Stomach (tissue), 9 donors: ENCODE results near the gene NIN. TPM values are rescaled to one million over a fixed set of nuclear protein-coding genes. Genes with fewer than 3 reads are reported as not detected.

Experiments used
- DNase-seq, 2 donors: peaks; one replicate each; pipeline versions ENCODE4 v3.0.0 to v3.0.0-alpha.2; 2013 to 2019
- H3K27ac ChIP-seq, 5 donors: fragments of 200-600 bp in 4 of 5; sonication (generic) in 4 of 5; one replicate each; pipeline ENCODE4 v1.5.1; 2013 to 2019; ENCODE audit warnings: mild to moderate bottlenecking in 1 of 5, moderate library complexity in 1 of 5
- H3K27me3 ChIP-seq, 3 donors: fragments of 200-600 bp; sonication (generic); one replicate each; pipeline ENCODE4 v1.5.1; 2017 to 2019; ENCODE audit warnings: mixed run types in 1 of 3
- H3K36me3 ChIP-seq, 4 donors: fragments of 200-600 bp; sonication (generic); 1 replicate in 3 of 4; 2 replicates in 1 of 4; pipeline ENCODE4 v1.5.1; 2016 to 2019
- H3K4me1 ChIP-seq, 4 donors: fragments of 200-600 bp; sonication (generic); one replicate each; pipeline ENCODE4 v1.5.1; 2016 to 2019
- H3K4me3 ChIP-seq, 4 donors: fragments of 200-600 bp; sonication (generic) in 3 of 4; one replicate each; pipeline ENCODE4 v1.5.1; 2016 to 2019; ENCODE audit warnings: mild to moderate bottlenecking in 1 of 4
- H3K9me3 ChIP-seq, 4 donors: fragments of 200-600 bp; sonication (generic); one replicate each; pipeline ENCODE4 v1.5.1; 2016 to 2019
- CTCF ChIP-seq, 7 experiments: fragments of 450-650 bp in 4 of 7; fragments of 200-600 bp in 3 of 7; sonication (generic) in 3 of 7; IDR thresholded peaks; one replicate each; pipeline ENCODE4 v1.5.1; 2016 to 2019; ENCODE audit warnings: antibody characterized with exemption in 7 of 7, control low read depth in 2 of 7, mild to moderate bottlenecking in 1 of 7
- EP300 ChIP-seq: sonication (generic); formaldehyde crosslinking; IDR thresholded peaks from one replicate; pipeline ENCODE4 v1.6.1; 2017; ENCODE audit warnings: antibody characterized with exemption
- POLR2A ChIP-seq, 4 donors: fragments of 450-650 bp; IDR thresholded peaks; one replicate each; pipeline ENCODE4 v1.6.1; 2016; ENCODE audit warnings: antibody characterized with exemption in 4 of 4, control low read depth in 2 of 4, mild to moderate bottlenecking in 1 of 4, moderate library complexity in 1 of 4
- POLR2AphosphoS5 ChIP-seq, 3 donors: sonication (generic); formaldehyde crosslinking; IDR thresholded peaks; one replicate each; pipeline ENCODE4 v1.6.1; 2016; ENCODE audit warnings: antibody characterized with exemption in 3 of 3
- WGBS, 5 donors: extraction: QIAGEN DNeasy Blood & Tissue Kit in 3 of 5; methylation state at CpG; one replicate each; pipeline versions ENCODE4 v1.1.5 to v1.1.7; 2013 to 2018; 5-methylcytosine and 5-hydroxymethylcytosine counted together
- intact Hi-C: fragments of 100-400 bp; cut with DNase I; formaldehyde crosslinking; loops from one replicate; pipeline ENCODE4 v1.15.1; 2023; ENCODE audit warnings: low total_unique reads
- polyA plus RNA-seq, 3 donors: library from polyadenylated mRNA; stranded (reverse); fragments of 200-250 nt; gene quantifications; one replicate each; pipeline ENCODE4 v1.2.3, GENCODE V29; 2013
- total RNA-seq, 5 donors: library from RNA; depleted of rRNA; stranded (reverse); fragments of >200 nt; gene quantifications; one replicate each; pipeline versions ENCODE4 v1.1.0 to v1.2.3, GENCODE V29; 2014 to 2016
- donor health status: healthy with polysubstance abuse.
- donor health status: Bipolar disorder and iron deficiency.
- donor health status: healthy.

The NIN gene
- total and polyA plus RNA-seq, 8 donors, result 5.3 to 70.5 (median 20.5) TPM

GRCh38 chr14:50814161-50814560 is 16.8 kb downstream of the NIN start:
- Histone ChIP-seq H3K9me3 (no peaks in the 10 kb centered on the region), H3K36me3 (no peaks in the 10 kb centered on the region), H3K4me3 (no peak overlapping the region), H3K4me1 (peaks cover 0 to 38% (median 18%) of the 10 kb centered on the region in 4 donors), H3K27me3 (no peaks in the 10 kb centered on the region), H3K27ac (no peak overlapping the region)
- WGBS, 5 donors, result 65 to 87% (median 71%) methylated on average over 3 of the region's 3 CpGs
- intact Hi-C loops, result no loop called here
- TF ChIP-seq EP300 (no peak), POLR2AphosphoS5 (IDR thresholded peaks at IDR 0.05) (no peak), CTCF (IDR thresholded peaks at IDR 0.05) (no peak), POLR2A (IDR thresholded peaks at IDR 0.05) (no peak)
- no peak for DNase-seq

GRCh38 chr14:50813544-50813863 is 17.5 kb downstream of the NIN start:
- Histone ChIP-seq H3K36me3 (peaks cover 0 to 2% (median 0%) of the 10 kb centered on the region in 4 donors), H3K9me3 (no peaks in the 10 kb centered on the region), H3K27me3 (no peaks in the 10 kb centered on the region), H3K4me3 (no peak overlapping the region), H3K4me1 (peaks cover 0 to 38% (median 18%) of the 10 kb centered on the region in 4 donors), H3K27ac (peak overlapping the region in 1 of 5 donors; percentile 38)
- WGBS, 5 donors, result 55 to 70% (median 64%) methylated on average over 2 of the region's 2 CpGs
- no peak for TF ChIP-seq POLR2A (IDR thresholded peaks at IDR 0.05)
- TF ChIP-seq POLR2AphosphoS5 (IDR thresholded peaks at IDR 0.05), result no peak
- no peak for TF ChIP-seq EP300
- no peak for TF ChIP-seq CTCF (IDR thresholded peaks at IDR 0.05)
- intact Hi-C loops, result no loop called here
- DNase-seq, result peak in 1 of 2 donors; percentile 32

- no peak for TF ChIP-seq POLR2A (IDR thresholded peaks at IDR 0.05)
- no peak for TF ChIP-seq CTCF (IDR thresholded peaks at IDR 0.05)
- no peak for TF ChIP-seq EP300
- TF ChIP-seq POLR2AphosphoS5 (IDR thresholded peaks at IDR 0.05), result no peak
- DNase-seq, result no peak
These were observed 18.0 kb downstream of the NIN start for GRCh38 chr14:50812856-50813543.

GRCh38 chr14:50812180-50812579 is 18.8 kb downstream of the NIN start:
- Histone ChIP-seq H3K9me3 (no peaks in the 10 kb centered on the region), H3K4me3 (no peak overlapping the region), H3K27me3 (no peaks in the 10 kb centered on the region), H3K36me3 (peaks cover 0 to 8% (median 0%) of the 10 kb centered on the region in 4 donors), H3K4me1 (peaks cover 0 to 37% (median 16%) of the 10 kb centered on the region in 4 donors), H3K27ac (peak overlapping the region in 1 of 5 donors; percentile 38)
- no peak for DNase-seq
- TF ChIP-seq POLR2AphosphoS5 (IDR thresholded peaks at IDR 0.05) (no peak), EP300 (no peak), CTCF (IDR thresholded peaks at IDR 0.05) (no peak), POLR2A (IDR thresholded peaks at IDR 0.05) (no peak)
- 83 to 98% (median 89%) methylated on average over 2 of the region's 2 CpGs for WGBS, 5 donors
- intact Hi-C loops, result no loop called here

More at GRCh38 chr14:50812856-50813543, 18.0 kb downstream of the NIN start:
- Histone ChIP-seq H3K4me1 (peaks cover 0 to 38% (median 18%) of the 10 kb centered on the region in 4 donors), H3K9me3 (no peaks in the 10 kb centered on the region), H3K27me3 (no peaks in the 10 kb centered on the region), H3K27ac (peak overlapping the region in 1 of 5 donors; percentile 38), H3K4me3 (no peak overlapping the region), H3K36me3 (peaks cover 0 to 7% (median 0%) of the 10 kb centered on the region in 4 donors)
- intact Hi-C loops, result no loop called here
- WGBS, 5 donors, result 74 to 86% (median 84%) methylated on average over 8 of the region's 8 CpGs
